A549 (cell line): ENCODE data around the gene RNF8. TPM values are rescaled to one million over a fixed set of nuclear protein-coding genes. Genes with fewer than 3 reads are reported as not detected.

ENCODE experiments used
- ATAC-seq, 2 experiments: fragments of 200-7000 bp in 1 of 2; fragments of >200 bp in 1 of 2; cut with Nextera tagmentation in 1 of 2; cut with Tn5 transposase in 1 of 2; 3 replicates each; pipeline versions ENCODE4 v1.8.0 to v1.9.1; 2018 to 2020; ENCODE audit warnings: mild to moderate bottlenecking in 1 of 2, moderate library complexity in 1 of 2
- CTCF ChIA-PET: fragments of 300-600 bp; sonication (Branson Sonifier 250); formaldehyde crosslinking; extraction: SDS; loops from one replicate; lab custom pipeline; 2021; ENCODE audit warnings: antibody characterized with exemption, inconsistent platforms; lab: Yijun Ruan, JAX
- POLR2A ChIA-PET: fragments of 350-600 bp; formaldehyde crosslinking; extraction: SDS; loops from one replicate; lab custom pipeline; 2021; ENCODE audit warnings: antibody characterized with exemption, inconsistent platforms; lab: Yijun Ruan, JAX
- DNase-seq, 2 experiments: peaks; one replicate each; pipeline versions ENCODE4 v3.0.0 to v3.0.0-alpha.2; 2011 to 2016; ENCODE audit warnings: low read depth in 1 of 2, low spot score in 1 of 2
- FAIRE-seq: peaks from 2 replicates; lab custom pipeline; 2011; peaks lifted over from hg19 to GRCh38; lab: Jason Lieb, UNC
- H3K27ac ChIP-seq, 2 experiments: fragments of >200 bp; sonication (Bioruptor Twin); formaldehyde crosslinking; 3 replicates each; pipeline ENCODE4 v1.5.1; 2016 to 2017
- H3K4me1 ChIP-seq: fragments of >200 bp; sonication (Bioruptor Twin); formaldehyde crosslinking; 3 replicates; pipeline ENCODE4 v1.6.1; 2016
- H3K4me2 ChIP-seq: fragments of >200 bp; sonication (Bioruptor Twin); formaldehyde crosslinking; 3 replicates; pipeline ENCODE4 v1.6.1; 2016
- H3K4me3 ChIP-seq: fragments of >200 bp; sonication (Bioruptor Twin); formaldehyde crosslinking; 3 replicates; pipeline ENCODE4 v1.5.1; 2016
- H3K9me3 ChIP-seq: fragments of >200 bp; sonication (Bioruptor Twin); formaldehyde crosslinking; 3 replicates; pipeline ENCODE4 v1.6.1; 2016
- ATOH8 ChIP-seq: fragments of 250-450 bp; sonication (Bioruptor Pico); IDR thresholded peaks from 2 replicates; pipeline ENCODE4 v1.5.0; 2020; ENCODE audit warnings: low read depth, mild to moderate bottlenecking, moderate library complexity
- BHLHE40 ChIP-seq: IDR thresholded peaks from 2 replicates; pipeline ENCODE4 v1.6.1; 2012; ENCODE audit warnings: low read depth, low read length, inconsistent platforms
- CBX2 ChIP-seq: fragments of 200-600 bp; sonication (generic); IDR thresholded peaks from 2 replicates; pipeline ENCODE4 v1.6.1; 2016; ENCODE audit warnings: low read depth, mild to moderate bottlenecking, borderline replicate concordance
- CHD2 ChIP-seq: fragments of 150-350 bp; IDR thresholded peaks from 2 replicates; pipeline ENCODE4 v1.6.1; 2014; ENCODE audit warnings: low read length; ENCODE audit not compliant: partially characterized antibody
- CHD4 ChIP-seq: fragments of 200-600 bp; sonication (generic); IDR thresholded peaks from 2 replicates; pipeline ENCODE4 v1.6.1; 2016; ENCODE audit warnings: antibody characterized with exemption, mild to moderate bottlenecking, borderline replicate concordance
- E2F6 ChIP-seq: IDR thresholded peaks from 2 replicates; pipeline ENCODE4 v1.6.1; 2012; ENCODE audit warnings: low read depth, borderline replicate concordance
- EHF ChIP-seq: fragments of 250-450 bp; sonication (Bioruptor Pico); IDR thresholded peaks from 2 replicates; pipeline ENCODE4 v1.5.0; 2020; ENCODE audit warnings: mild to moderate bottlenecking
- ESRRA ChIP-seq: fragments of 150-350 bp; IDR thresholded peaks from 2 replicates; pipeline ENCODE4 v1.6.1; 2014; ENCODE audit warnings: mild to moderate bottlenecking, low read length, borderline replicate concordance
- FOSL2 ChIP-seq, 2 experiments: fragments of 450-650 bp in 1 of 2; fragments of >200 bp in 1 of 2; sonication (Bioruptor Twin) in 1 of 2; formaldehyde crosslinking; IDR thresholded peaks; 2 replicates each; pipeline versions ENCODE4 v1.5.0 to v1.6.1; 2016 to 2020; ENCODE audit warnings: mild to moderate bottlenecking in 1 of 2, moderate library complexity in 1 of 2
- HEYL ChIP-seq: fragments of 250-450 bp; sonication (Bioruptor Pico); IDR thresholded peaks from 2 replicates; pipeline ENCODE4 v1.8.0; 2021; ENCODE audit warnings: mild to moderate bottlenecking, moderate library complexity
- HOXB5 ChIP-seq: fragments of 250-450 bp; sonication (Bioruptor Pico); IDR thresholded peaks from 2 replicates; pipeline ENCODE4 v1.5.0; 2020; ENCODE audit warnings: mild to moderate bottlenecking, moderate library complexity
- JUNB ChIP-seq: fragments of >200 bp; sonication (Bioruptor Twin); formaldehyde crosslinking; IDR thresholded peaks from 2 replicates; pipeline ENCODE4 v1.6.1; 2016
- KDM1A ChIP-seq: fragments of 200-600 bp; sonication (generic); IDR thresholded peaks from 2 replicates; pipeline ENCODE4 v1.6.1; 2016; ENCODE audit warnings: low read depth, mild to moderate bottlenecking
- KDM5A ChIP-seq: fragments of 200-600 bp; sonication (generic); IDR thresholded peaks from 2 replicates; pipeline ENCODE4 v1.6.1; 2016; ENCODE audit warnings: antibody characterized with exemption, mild to moderate bottlenecking
- MYC ChIP-seq: IDR thresholded peaks from 2 replicates; pipeline ENCODE4 v1.6.1; 2012; ENCODE audit warnings: mild to moderate bottlenecking, inconsistent platforms, low read length, improper control_type of control experiment, borderline replicate concordance
- NFE2L2 ChIP-seq: fragments of 150-350 bp; conservative IDR thresholded peaks from 2 replicates; pipeline ENCODE4 v1.6.1; 2014; ENCODE audit warnings: low read length
- NPAS2 ChIP-seq: fragments of 250-450 bp; sonication (Bioruptor Pico); IDR thresholded peaks from 2 replicates; pipeline ENCODE4 v1.8.0; 2022; ENCODE audit warnings: mild to moderate bottlenecking, moderate library complexity, borderline replicate concordance
- NR3C1 ChIP-seq: fragments of >200 bp; sonication (Bioruptor Twin); formaldehyde crosslinking; IDR thresholded peaks from 3 replicates; pipeline ENCODE4 v1.6.1; 2017
- PHF8 ChIP-seq: fragments of 200-600 bp; sonication (generic); IDR thresholded peaks from 2 replicates; pipeline ENCODE4 v1.6.1; 2016; ENCODE audit warnings: low read depth, mild to moderate bottlenecking, antibody characterized with exemption, moderate library complexity, borderline replicate concordance
- POLR2AphosphoS2 ChIP-seq: conservative IDR thresholded peaks from 2 replicates; pipeline ENCODE4 v1.6.1; 2012; ENCODE audit warnings: low read length, improper control_type of control experiment, inconsistent platforms
- RAD21 ChIP-seq, 2 experiments: fragments of >200 bp in 1 of 2; sonication (Bioruptor Twin) in 1 of 2; formaldehyde crosslinking in 1 of 2; IDR thresholded peaks in 1 of 2; conservative IDR thresholded peaks in 1 of 2; 2 replicates in 1 of 2; 3 replicates in 1 of 2; pipeline ENCODE4 v1.6.1; 2012 to 2018; ENCODE audit warnings: inconsistent platforms in 1 of 2
- TP53 ChIP-seq: fragments of 250-450 bp; sonication (Bioruptor Pico); IDR thresholded peaks from 2 replicates; pipeline ENCODE4 v1.5.0; 2021; ENCODE audit warnings: mild to moderate bottlenecking, moderate library complexity
- WGBS: methylation state at CpG from one replicate; pipeline ENCODE4 v1.1.6; 2017; ENCODE audit errors: missing lambda C conversion rate; 5-methylcytosine and 5-hydroxymethylcytosine counted together
- polyA plus RNA-seq, 4 experiments: library from polyadenylated mRNA; depleted of rRNA in 3 of 4; stranded (reverse); fragments of >200 nt; fragmentation: RNase III in 1 of 4; extraction: RNeasy Plus Mini Kit Qiagen cat#74134 plus additional on column Dnase treatment in 1 of 4; gene quantifications; 2 replicates in 3 of 4; 3 replicates in 1 of 4; pipeline ENCODE4 v1.2.3, GENCODE V29; 2011 to 2017
- TF ChIP-seq, protein P1 (sequence below): fragments of >200 bp; sonication (Bioruptor Twin); formaldehyde crosslinking; IDR thresholded peaks from 2 replicates; pipeline ENCODE4 v1.6.1; 2016
- TF ChIP-seq, protein P2 (sequence below): fragments of 450-650 bp; IDR thresholded peaks from 2 replicates; pipeline ENCODE4 v1.6.1; 2014; ENCODE audit warnings: antibody characterized with exemption

RNF8 gene
- polyA plus RNA-seq, 2 of the 4 experiments (the other 2 are of a cell fraction): 21.4 to 22.0 TPM

GRCh38 chr6:37409501-37409900, 55.7 kb downstream of the RNF8 start:
- CTCF ChIA-PET: interaction anchor here (1.0 to 1.1 kb wide), 2 partner anchors 10 to 106 kb away, joined by 3 read pairs; no protein-coding TSS in a partner anchor
- H3K4me3 ChIP-seq: no peak overlapping the region
- POLR2A ChIA-PET: no interaction called here
- H3K4me1 ChIP-seq: no peaks in the 10 kb centered on the region
- DNase-seq: no peak
- H3K9me3 ChIP-seq: no peaks in the 10 kb centered on the region
- WGBS: 97% methylated on average over 1 of the region's 1 CpG
- no peak overlapping the region for H3K4me2 ChIP-seq
- FAIRE-seq: no peak
- no peak for ATAC-seq
- H3K27ac ChIP-seq: no peak overlapping the region
- TF ChIP-seq HOXB5 (no peak), CHD2 (no peak), PHF8 (no peak), CHD4 (no peak), FOSL2 (IDR thresholded peaks at IDR 0.05) (no peak), FOSL2 (CRISPR knock-in tag; IDR thresholded peaks at IDR 0.05) (no peak), NR3C1 (no peak), EHF (CRISPR knock-in tag) (no peak), NFE2L2 (no peak), ATOH8 (CRISPR knock-in tag) (no peak), KDM1A (no peak), JUNB (no peak)
- TF ChIP-seq, protein P1, sequence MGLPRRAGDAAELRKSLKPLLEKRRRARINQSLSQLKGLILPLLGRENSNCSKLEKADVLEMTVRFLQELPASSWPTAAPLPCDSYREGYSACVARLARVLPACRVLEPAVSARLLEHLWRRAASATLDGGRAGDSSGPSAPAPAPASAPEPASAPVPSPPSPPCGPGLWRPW: no peak

GRCh38 chr6:37417393-37417792, 63.6 kb downstream of the RNF8 start:
- TF ChIP-seq KDM1A (no peak), BHLHE40 (no peak), HOXB5 (no peak), CBX2 (no peak), NPAS2 (no peak), PHF8 (no peak), MYC (no peak), HEYL (CRISPR knock-in tag) (no peak), POLR2AphosphoS2 (no peak), KDM5A (no peak), ATOH8 (CRISPR knock-in tag) (no peak), NR3C1 (no peak), ESRRA (no peak), RAD21 (conservative IDR thresholded peaks at IDR 0.05 in 1 of 2, IDR thresholded peaks at IDR 0.05 in 1 of 2) (no peak), E2F6 (no peak), TP53 (CRISPR knock-in tag) (no peak)
- TF ChIP-seq, protein P1: no peak
- TF ChIP-seq, protein P2, sequence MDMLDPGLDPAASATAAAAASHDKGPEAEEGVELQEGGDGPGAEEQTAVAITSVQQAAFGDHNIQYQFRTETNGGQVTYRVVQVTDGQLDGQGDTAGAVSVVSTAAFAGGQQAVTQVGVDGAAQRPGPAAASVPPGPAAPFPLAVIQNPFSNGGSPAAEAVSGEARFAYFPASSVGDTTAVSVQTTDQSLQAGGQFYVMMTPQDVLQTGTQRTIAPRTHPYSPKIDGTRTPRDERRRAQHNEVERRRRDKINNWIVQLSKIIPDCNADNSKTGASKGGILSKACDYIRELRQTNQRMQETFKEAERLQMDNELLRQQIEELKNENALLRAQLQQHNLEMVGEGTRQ: no peak
- ChIA-PET POLR2A (no interaction called here), CTCF (no interaction called here)
- H3K4me3 ChIP-seq: no peak overlapping the region
- DNase-seq (no peak), ATAC-seq (no peak), FAIRE-seq (no peak)
- H3K9me3 ChIP-seq: no peaks in the 10 kb centered on the region; the same call in 2 of the 3 replicates
- no peak overlapping the region for H3K27ac ChIP-seq
- H3K4me2 ChIP-seq: no peak overlapping the region
- WGBS: 43% methylated on average over 2 of the region's 2 CpGs
- H3K4me1 ChIP-seq: no peaks in the 10 kb centered on the region
